Measurements from ENCODE around the gene ADGRE3.
"Not testable (repeated sequence)": the region's sequence is repeated elsewhere in the genome, so short reads cannot be mapped to it uniquely, and the experiment has no call there.

The ADGRE3 gene

GRCh38 chr19:14661372-14661924 lies 13.2 kb downstream of the ADGRE3 start:
- no peak overlapping the region for H3K9ac ChIP-seq (ENCODE audit: low read length)
- no peak overlapping the region for H3K27ac ChIP-seq (ENCODE audit: low read depth, low read length)
- H3K36me3 ChIP-seq (ENCODE audit: insufficient read depth, low read length): no peaks in the 10 kb centered on the region
- H3K4me3 ChIP-seq (ENCODE audit: low read depth in 1 of 2, low read length in 2 of 2): no peak overlapping the region
- no peaks in the 10 kb centered on the region for H3K27me3 ChIP-seq (ENCODE audit: control insufficient read depth in 1 of 2, insufficient read depth in 2 of 2, low read length in 2 of 2)
- no peaks in the 10 kb centered on the region for H3K4me1 ChIP-seq (ENCODE audit: insufficient read depth, low read length)
- no peaks in the 10 kb centered on the region for H3K9me3 ChIP-seq (ENCODE audit: low read length)

DNA sequence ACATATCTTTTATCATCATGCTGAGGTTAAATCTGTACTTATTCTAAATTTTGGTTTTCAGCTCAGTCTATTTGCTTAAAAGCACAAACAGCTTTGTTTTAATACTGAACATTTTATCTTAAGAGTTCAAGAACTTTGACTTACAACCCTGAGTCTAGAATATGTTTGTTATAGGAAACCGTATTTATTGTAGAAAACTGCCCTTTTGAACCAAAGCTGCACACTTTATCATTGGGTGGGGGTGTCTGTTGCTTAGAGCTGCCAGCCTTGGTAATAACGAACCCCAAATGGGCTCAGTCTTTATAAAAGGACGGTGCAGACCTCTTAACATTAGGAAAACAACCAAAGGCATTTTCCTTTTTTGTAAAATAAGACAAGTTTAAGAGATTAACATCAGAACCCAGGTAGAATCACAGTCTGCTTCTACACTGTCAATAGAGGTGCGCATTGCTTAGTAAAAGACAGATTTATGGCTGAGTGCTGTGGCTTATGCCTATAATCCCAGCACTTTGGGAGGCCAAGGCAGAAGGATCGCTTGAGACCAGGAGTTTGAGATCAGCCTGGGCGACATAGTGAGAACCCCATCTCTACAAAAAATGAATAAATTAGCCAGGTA lies 14.7 kb downstream of the ADGRE3 start:
- Histone ChIP-seq H3K9me3 (ENCODE audit: low read length) (no peaks in the 10 kb centered on the region), H3K27ac (ENCODE audit: low read depth, low read length) (no peak overlapping the region), H3K4me1 (ENCODE audit: insufficient read depth, low read length) (no peaks in the 10 kb centered on the region), H3K9ac (ENCODE audit: low read length) (no peak overlapping the region), H3K36me3 (ENCODE audit: insufficient read depth, low read length) (no peaks in the 10 kb centered on the region), H3K27me3 (ENCODE audit: control insufficient read depth in 1 of 2, insufficient read depth in 2 of 2, low read length in 2 of 2) (no peaks in the 10 kb centered on the region), H3K4me3 (ENCODE audit: low read depth in 1 of 2, low read length in 2 of 2) (no peak overlapping the region)

GRCh38 chr19:14655726-14656125 lies 18.9 kb downstream of the ADGRE3 start:
- Histone ChIP-seq H3K27ac (ENCODE audit: low read depth, low read length) (no peak overlapping the region), H3K4me3 (ENCODE audit: low read depth in 1 of 2, low read length in 2 of 2) (no peak overlapping the region), H3K9me3 (ENCODE audit: low read length) (no peaks in the 10 kb centered on the region), H3K27me3 (ENCODE audit: control insufficient read depth in 1 of 2, insufficient read depth in 2 of 2, low read length in 2 of 2) (no peaks in the 10 kb centered on the region), H3K4me1 (ENCODE audit: insufficient read depth, low read length) (no peaks in the 10 kb centered on the region), H3K36me3 (ENCODE audit: insufficient read depth, low read length) (no peaks in the 10 kb centered on the region), H3K9ac (ENCODE audit: low read length) (no peak overlapping the region)

DNA sequence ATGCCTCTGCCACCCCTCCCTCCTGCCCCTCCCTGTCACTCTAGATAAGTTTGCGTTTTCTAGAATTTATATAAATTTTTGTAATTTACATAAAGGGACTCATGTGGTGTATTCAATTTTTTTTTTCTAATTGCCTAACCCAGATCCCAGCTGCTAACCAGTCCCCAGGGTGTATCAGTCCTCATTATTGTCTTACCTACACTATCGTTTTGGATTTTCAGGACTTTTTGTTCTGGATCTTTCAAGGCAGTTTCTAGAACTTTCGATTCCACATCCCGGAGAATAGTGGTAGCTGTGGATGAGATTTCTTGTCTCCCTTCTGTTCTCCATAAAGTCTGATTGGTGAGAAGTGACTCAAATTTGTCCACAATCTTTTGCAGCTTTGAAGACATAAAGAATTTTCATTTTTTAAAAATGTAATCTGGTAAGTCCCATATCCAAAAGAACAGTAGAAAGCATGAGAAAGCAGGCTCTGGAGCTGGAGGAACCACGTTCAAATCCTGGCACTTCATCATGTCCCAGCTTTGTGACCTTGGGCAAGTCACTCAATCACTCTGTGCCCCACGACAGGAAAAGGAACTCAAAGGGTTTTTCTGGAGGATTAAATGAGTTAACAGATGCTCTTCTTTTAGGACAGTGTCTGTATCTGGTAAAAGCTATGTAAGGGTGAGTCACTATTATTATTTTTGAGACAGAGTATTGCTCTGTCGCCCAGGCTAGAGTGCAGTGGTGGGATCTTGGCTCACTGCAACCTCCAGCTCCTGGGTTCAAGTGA lies 19.7 kb downstream of the ADGRE3 start:
- Histone ChIP-seq H3K27me3 (ENCODE audit: control insufficient read depth in 1 of 2, insufficient read depth in 2 of 2, low read length in 2 of 2) (no peaks in the 10 kb centered on the region), H3K36me3 (ENCODE audit: insufficient read depth, low read length) (no peaks in the 10 kb centered on the region), H3K4me3 (ENCODE audit: low read depth in 1 of 2, low read length in 2 of 2) (no peak overlapping the region), H3K9me3 (ENCODE audit: low read length) (no peaks in the 10 kb centered on the region), H3K27ac (ENCODE audit: low read depth, low read length) (no peak overlapping the region), H3K4me1 (ENCODE audit: insufficient read depth, low read length) (no peaks in the 10 kb centered on the region), H3K9ac (ENCODE audit: low read length) (no peak overlapping the region)

- no peaks in the 10 kb centered on the region for H3K9me3 ChIP-seq (ENCODE audit: low read length)
- H3K27ac ChIP-seq (ENCODE audit: low read depth, low read length): no peak overlapping the region
- H3K27me3 ChIP-seq (ENCODE audit: control insufficient read depth in 1 of 2, insufficient read depth in 2 of 2, low read length in 2 of 2): no peaks in the 10 kb centered on the region
- H3K4me3 ChIP-seq (ENCODE audit: low read depth in 1 of 2, low read length in 2 of 2): no peak overlapping the region
- H3K36me3 ChIP-seq (ENCODE audit: insufficient read depth, low read length): no peaks in the 10 kb centered on the region
- no peak overlapping the region for H3K9ac ChIP-seq (ENCODE audit: low read length)
- no peaks in the 10 kb centered on the region for H3K4me1 ChIP-seq (ENCODE audit: insufficient read depth, low read length)
Observed at GRCh38 chr19:14650161-14650560, 24.5 kb downstream of the ADGRE3 start.

GRCh38 chr19:14649020-14649419 lies 25.6 kb downstream of the ADGRE3 start:
- H3K9me3 ChIP-seq (ENCODE audit: low read length): no peaks in the 10 kb centered on the region
- no peaks in the 10 kb centered on the region for H3K27me3 ChIP-seq (ENCODE audit: control insufficient read depth in 1 of 2, insufficient read depth in 2 of 2, low read length in 2 of 2)
- H3K27ac ChIP-seq (ENCODE audit: low read depth, low read length): no peak overlapping the region
- H3K36me3 ChIP-seq (ENCODE audit: insufficient read depth, low read length): no peaks in the 10 kb centered on the region
- no peak overlapping the region for H3K9ac ChIP-seq (ENCODE audit: low read length)
- no peaks in the 10 kb centered on the region for H3K4me1 ChIP-seq (ENCODE audit: insufficient read depth, low read length)
- no peak overlapping the region for H3K4me3 ChIP-seq (ENCODE audit: low read depth in 1 of 2, low read length in 2 of 2)

- Histone ChIP-seq H3K4me1 (ENCODE audit: insufficient read depth, low read length) (no peaks in the 10 kb centered on the region), H3K27me3 (ENCODE audit: control insufficient read depth in 1 of 2, insufficient read depth in 2 of 2, low read length in 2 of 2) (no peaks in the 10 kb centered on the region), H3K27ac (ENCODE audit: low read depth, low read length) (no peak overlapping the region)
Observed at GRCh38 chr19:14648506-14648905, 26.1 kb downstream of the ADGRE3 start.

GRCh38 chr19:14639536-14640277 lies 34.9 kb downstream of the ADGRE3 start:
- Histone ChIP-seq H3K27me3 (ENCODE audit: control insufficient read depth in 1 of 2, insufficient read depth in 2 of 2, low read length in 2 of 2) (no peaks in the 10 kb centered on the region), H3K4me3 (ENCODE audit: low read depth in 1 of 2, low read length in 2 of 2) (no peak overlapping the region), H3K36me3 (ENCODE audit: insufficient read depth, low read length) (no peaks in the 10 kb centered on the region), H3K9ac (ENCODE audit: low read length) (no peak overlapping the region), H3K27ac (ENCODE audit: low read depth, low read length) (no peak overlapping the region), H3K9me3 (ENCODE audit: low read length) (no peaks in the 10 kb centered on the region), H3K4me1 (ENCODE audit: insufficient read depth, low read length) (no peaks in the 10 kb centered on the region)

More at GRCh38 chr19:14648506-14648905, 26.1 kb downstream of the ADGRE3 start:
- H3K4me3 ChIP-seq (ENCODE audit: low read depth in 1 of 2, low read length in 2 of 2): no peak overlapping the region
- H3K9ac ChIP-seq (ENCODE audit: low read length): no peak overlapping the region
- H3K36me3 ChIP-seq (ENCODE audit: insufficient read depth, low read length): no peaks in the 10 kb centered on the region
- no peaks in the 10 kb centered on the region for H3K9me3 ChIP-seq (ENCODE audit: low read length)

DNA sequence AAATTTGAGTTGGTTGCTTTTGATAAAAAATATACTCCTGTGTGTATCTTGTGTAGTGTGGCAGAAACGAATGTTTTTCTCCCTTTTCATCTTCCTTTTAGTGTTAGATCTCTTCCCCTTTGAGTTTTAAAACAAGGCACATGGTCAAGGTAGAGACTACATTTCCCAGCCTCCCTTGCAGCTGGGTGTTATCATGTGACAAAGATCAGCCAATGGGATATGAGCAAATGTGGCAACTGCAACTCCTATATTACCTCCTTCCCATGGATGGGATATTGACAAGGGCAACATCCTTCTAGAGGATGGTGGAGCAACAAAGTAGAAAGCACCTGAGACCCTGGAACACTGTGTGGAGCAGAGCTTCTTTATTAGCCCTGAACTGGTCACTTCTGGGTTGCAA lies 42.4 kb downstream of the ADGRE3 start:
- no peak overlapping the region for H3K4me3 ChIP-seq (ENCODE audit: low read depth in 1 of 2, low read length in 2 of 2)
- H3K27me3 ChIP-seq (ENCODE audit: control insufficient read depth in 1 of 2, insufficient read depth in 2 of 2, low read length in 2 of 2): no peaks in the 10 kb centered on the region
- H3K27ac ChIP-seq (ENCODE audit: low read depth, low read length): no peak overlapping the region
- no peaks in the 10 kb centered on the region for H3K4me1 ChIP-seq (ENCODE audit: insufficient read depth, low read length)
- H3K9ac ChIP-seq (ENCODE audit: low read length): no peak overlapping the region
- no peaks in the 10 kb centered on the region for H3K9me3 ChIP-seq (ENCODE audit: low read length)
- no peaks in the 10 kb centered on the region for H3K36me3 ChIP-seq (ENCODE audit: insufficient read depth, low read length)

GRCh38 chr19:14629557-14629956 lies 45.1 kb downstream of the ADGRE3 start:
- Histone ChIP-seq H3K9ac (ENCODE audit: low read length) (no peak overlapping the region), H3K36me3 (ENCODE audit: insufficient read depth, low read length) (no peaks in the 10 kb centered on the region), H3K27me3 (ENCODE audit: control insufficient read depth in 1 of 2, insufficient read depth in 2 of 2, low read length in 2 of 2) (no peaks in the 10 kb centered on the region)

DNA sequence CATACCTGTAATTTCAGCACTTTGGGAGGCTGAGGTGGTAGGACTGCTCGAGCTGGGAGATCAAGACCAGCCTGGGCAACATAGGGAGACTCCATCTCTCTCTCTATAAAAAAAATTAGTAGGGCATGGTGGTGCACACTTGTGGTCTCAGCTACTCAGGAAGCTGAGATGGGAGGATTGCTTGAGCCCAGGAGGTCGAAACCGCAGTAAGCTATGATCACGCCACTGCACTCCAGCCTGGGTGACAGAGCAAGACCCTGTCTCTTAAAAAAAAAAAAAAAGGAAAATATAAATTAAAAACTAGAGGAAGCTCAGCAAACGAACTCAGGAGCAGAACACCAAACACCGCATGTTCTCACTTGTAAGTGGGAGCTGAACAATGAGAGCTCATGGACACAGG lies 50.2 kb downstream of the ADGRE3 start:
- not testable (repeated sequence) for H3K27ac ChIP-seq (ENCODE audit: low read depth, low read length); H3K4me1 ChIP-seq (ENCODE audit: insufficient read depth, low read length); H3K27me3 ChIP-seq (ENCODE audit: control insufficient read depth in 1 of 2, insufficient read depth in 2 of 2, low read length in 2 of 2); H3K9me3 ChIP-seq (ENCODE audit: low read length); H3K4me3 ChIP-seq (ENCODE audit: low read depth in 1 of 2, low read length in 2 of 2); H3K9ac ChIP-seq (ENCODE audit: low read length); H3K36me3 ChIP-seq (ENCODE audit: insufficient read depth, low read length)

More at GRCh38 chr19:14629557-14629956, 45.1 kb downstream of the ADGRE3 start:
- no peaks in the 10 kb centered on the region for H3K4me1 ChIP-seq (ENCODE audit: insufficient read depth, low read length)
- H3K4me3 ChIP-seq (ENCODE audit: low read depth in 1 of 2, low read length in 2 of 2): no peak overlapping the region
- no peak overlapping the region for H3K27ac ChIP-seq (ENCODE audit: low read depth, low read length)
- no peaks in the 10 kb centered on the region for H3K9me3 ChIP-seq (ENCODE audit: low read length)

Measured in muscle layer of colon (tissue), 2 donors.